Smooth muscle cell (in vitro differentiated cells): Measurements from ENCODE around the gene CDSN. TPM values are rescaled to one million over a fixed set of nuclear protein-coding genes. Genes with fewer than 3 reads are reported as not detected.

ENCODE experiments used
- DNase-seq: peaks from one replicate; lab custom pipeline; 2025; ENCODE audit not compliant: unreplicated experiment; lab: John Stamatoyannopoulos, UW
- H2AFZ ChIP-seq: fragments of 200-600 bp; sonication (generic); 2 replicates; pipeline ENCODE4 v1.6.0; 2016; ENCODE audit warnings: antibody characterized with exemption, low read depth, mild to moderate bottlenecking
- H3F3A ChIP-seq: fragments of 200-600 bp; sonication (generic); 2 replicates; pipeline ENCODE4 v1.6.0; 2017; ENCODE audit warnings: antibody characterized with exemption, low read depth
- H3K27ac ChIP-seq: fragments of 200-600 bp; sonication (generic); 2 replicates; pipeline ENCODE4 v1.5.1; 2016; ENCODE audit warnings: low read depth, mild to moderate bottlenecking
- H3K27me3 ChIP-seq: fragments of 200-600 bp; sonication (generic); 2 replicates; pipeline ENCODE4 v1.6.1; 2016; ENCODE audit warnings: low read depth, mild to moderate bottlenecking
- H3K36me3 ChIP-seq: fragments of 200-600 bp; sonication (generic); 2 replicates; pipeline ENCODE4 v1.5.1; 2016; ENCODE audit warnings: low read depth
- H3K4me1 ChIP-seq: fragments of 200-600 bp; sonication (generic); 2 replicates; pipeline ENCODE4 v1.5.1; 2016; ENCODE audit warnings: low read depth
- H3K4me2 ChIP-seq: fragments of 200-600 bp; sonication (generic); 2 replicates; pipeline ENCODE4 v1.6.0; 2016; ENCODE audit warnings: mild to moderate bottlenecking
- H3K4me3 ChIP-seq: fragments of 200-600 bp; sonication (generic); 2 replicates; pipeline ENCODE4 v1.5.1; 2016; ENCODE audit warnings: mild to moderate bottlenecking
- H3K79me2 ChIP-seq: fragments of 200-600 bp; sonication (generic); 2 replicates; pipeline ENCODE4 v1.6.0; 2016; ENCODE audit warnings: low read depth, mild to moderate bottlenecking
- H3K9ac ChIP-seq: fragments of 200-600 bp; sonication (generic); 2 replicates; pipeline ENCODE4 v1.6.0; 2016; ENCODE audit warnings: low read depth
- H3K9me3 ChIP-seq: fragments of 200-600 bp; sonication (generic); replicated peaks from 2 replicates; pipeline ENCODE4 v1.5.1; 2016; ENCODE audit warnings: low read depth
- H4K20me1 ChIP-seq: fragments of 200-600 bp; sonication (generic); 2 replicates; pipeline ENCODE4 v1.6.0; 2016; ENCODE audit warnings: low read depth
- CTCF ChIP-seq: fragments of 200-600 bp; sonication (generic); IDR thresholded peaks from 2 replicates; pipeline ENCODE4 v1.5.1; 2017; ENCODE audit warnings: borderline replicate concordance, mild to moderate bottlenecking, antibody characterized with exemption; ENCODE audit not compliant: insufficient read depth, poor library complexity, severe bottlenecking
- WGBS: methylation state at CpG from one replicate; pipeline ENCODE4 v1.1.7; 2016; ENCODE audit warnings: low lambda C conversion rate; 5-methylcytosine and 5-hydroxymethylcytosine counted together
- polyA plus RNA-seq: library from polyadenylated mRNA; unstranded; fragments of >200 nt; fragmentation: Nextera tagmentation; extraction: Ambion mirVana; gene quantifications from 2 replicates; pipeline ENCODE4 v1.2.1, GENCODE V29; 2016
- total RNA-seq: library from RNA; depleted of rRNA; stranded (reverse); fragments of >200 nt; gene quantifications from 2 replicates; pipeline ENCODE4 v1.2.3, GENCODE V29; 2014

The CDSN gene
- total and polyA plus RNA-seq, 2 experiments from 2014 or later: 1.2 to 11.6 TPM

- H2AFZ ChIP-seq: no peak overlapping the region
- H3K4me2 ChIP-seq: no peak overlapping the region
- no peak overlapping the region for H3K4me3 ChIP-seq
- no peaks in the 10 kb centered on the region for H3K36me3 ChIP-seq
- H3K9ac ChIP-seq: no peak overlapping the region
- no peaks in the 10 kb centered on the region for H3K9me3 ChIP-seq
- no peaks in the 10 kb centered on the region for H3F3A ChIP-seq
- H3K4me1 ChIP-seq: no peaks in the 10 kb centered on the region
- no peak for TF ChIP-seq CTCF
- H4K20me1 ChIP-seq: no peaks in the 10 kb centered on the region
- no peaks in the 10 kb centered on the region for H3K79me2 ChIP-seq
- no peak for DNase-seq
- H3K27ac ChIP-seq: no peak overlapping the region
- no peaks in the 10 kb centered on the region for H3K27me3 ChIP-seq
- WGBS: 90% methylated on average over 6 of the region's 6 CpGs
Observed at GRCh38 chr6:31132806-31133205, 12.6 kb upstream of the CDSN start.

DNA sequence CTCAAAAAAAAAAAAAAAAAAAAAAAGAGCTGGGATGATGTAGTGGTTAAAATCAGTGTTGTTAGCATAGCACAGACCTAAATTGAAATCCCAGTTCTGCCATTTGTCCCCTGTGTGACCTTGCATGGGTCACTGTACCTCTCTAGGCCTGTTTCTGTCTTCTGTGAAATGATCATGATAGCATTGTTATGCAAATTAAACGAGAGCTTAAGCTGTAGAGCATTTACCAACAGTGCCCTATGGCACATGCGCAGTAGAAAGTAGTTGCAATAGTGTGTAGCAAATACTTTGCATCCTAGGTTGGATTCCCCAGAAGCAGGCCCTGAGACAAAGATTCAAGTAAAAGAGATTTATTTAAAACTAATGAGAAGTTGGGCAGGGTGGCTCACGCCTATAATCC lies 11.3 kb upstream of the CDSN start:
- Histone ChIP-seq H3F3A (no peaks in the 10 kb centered on the region), H3K4me1 (no peaks in the 10 kb centered on the region), H3K9me3 (no peaks in the 10 kb centered on the region), H3K4me2 (no peak overlapping the region), H3K27me3 (no peaks in the 10 kb centered on the region), H4K20me1 (no peaks in the 10 kb centered on the region), H3K4me3 (no peak overlapping the region), H2AFZ (no peak overlapping the region), H3K9ac (no peak overlapping the region), H3K36me3 (no peaks in the 10 kb centered on the region), H3K27ac (no peak overlapping the region), H3K79me2 (no peaks in the 10 kb centered on the region)
- TF ChIP-seq CTCF: no peak
- 86% methylated on average over 3 of the region's 3 CpGs for WGBS
- DNase-seq: no peak

GRCh38 chr6:31130751-31131150 lies 10.5 kb upstream of the CDSN start:
- Histone ChIP-seq H3K4me3 (no peak overlapping the region), H3K27ac (no peak overlapping the region), H3K9ac (no peak overlapping the region), H4K20me1 (no peaks in the 10 kb centered on the region), H3K4me1 (no peaks in the 10 kb centered on the region), H3K4me2 (no peak overlapping the region), H2AFZ (no peak overlapping the region), H3F3A (no peaks in the 10 kb centered on the region), H3K79me2 (no peaks in the 10 kb centered on the region), H3K9me3 (no peaks in the 10 kb centered on the region), H3K36me3 (no peaks in the 10 kb centered on the region), H3K27me3 (no peaks in the 10 kb centered on the region)
- TF ChIP-seq CTCF: no peak
- WGBS: 98% methylated on average over 3 of the region's 3 CpGs
- DNase-seq: no peak

GRCh38 chr6:31129130-31129529 lies 8.9 kb upstream of the CDSN start:
- Histone ChIP-seq H3K4me1 (no peaks in the 10 kb centered on the region), H4K20me1 (no peaks in the 10 kb centered on the region), H3K27me3 (no peaks in the 10 kb centered on the region), H3K27ac (no peak overlapping the region), H3K9me3 (no peaks in the 10 kb centered on the region), H3K4me2 (no peak overlapping the region), H3K79me2 (no peaks in the 10 kb centered on the region), H3K4me3 (no peak overlapping the region), H2AFZ (no peak overlapping the region), H3F3A (no peaks in the 10 kb centered on the region), H3K9ac (no peak overlapping the region), H3K36me3 (no peaks in the 10 kb centered on the region)
- 78% methylated on average over 4 of the region's 4 CpGs for WGBS
- no peak for DNase-seq
- no peak for TF ChIP-seq CTCF
